Measurements from ENCODE around the gene STYXL1. TPM values are rescaled to one million over a fixed set of nuclear protein-coding genes. Genes with fewer than 3 reads are reported as not detected.
"Not testable (repeated sequence)": the region's sequence is repeated elsewhere in the genome, so short reads cannot be mapped to it uniquely, and the experiment has no call there.

The STYXL1 gene, protein sequence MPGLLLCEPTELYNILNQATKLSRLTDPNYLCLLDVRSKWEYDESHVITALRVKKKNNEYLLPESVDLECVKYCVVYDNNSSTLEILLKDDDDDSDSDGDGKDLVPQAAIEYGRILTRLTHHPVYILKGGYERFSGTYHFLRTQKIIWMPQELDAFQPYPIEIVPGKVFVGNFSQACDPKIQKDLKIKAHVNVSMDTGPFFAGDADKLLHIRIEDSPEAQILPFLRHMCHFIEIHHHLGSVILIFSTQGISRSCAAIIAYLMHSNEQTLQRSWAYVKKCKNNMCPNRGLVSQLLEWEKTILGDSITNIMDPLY
- total RNA-seq: 10 to 100 TPM; 33.4 to 63.9 (median 42.2) TPM

DNA sequence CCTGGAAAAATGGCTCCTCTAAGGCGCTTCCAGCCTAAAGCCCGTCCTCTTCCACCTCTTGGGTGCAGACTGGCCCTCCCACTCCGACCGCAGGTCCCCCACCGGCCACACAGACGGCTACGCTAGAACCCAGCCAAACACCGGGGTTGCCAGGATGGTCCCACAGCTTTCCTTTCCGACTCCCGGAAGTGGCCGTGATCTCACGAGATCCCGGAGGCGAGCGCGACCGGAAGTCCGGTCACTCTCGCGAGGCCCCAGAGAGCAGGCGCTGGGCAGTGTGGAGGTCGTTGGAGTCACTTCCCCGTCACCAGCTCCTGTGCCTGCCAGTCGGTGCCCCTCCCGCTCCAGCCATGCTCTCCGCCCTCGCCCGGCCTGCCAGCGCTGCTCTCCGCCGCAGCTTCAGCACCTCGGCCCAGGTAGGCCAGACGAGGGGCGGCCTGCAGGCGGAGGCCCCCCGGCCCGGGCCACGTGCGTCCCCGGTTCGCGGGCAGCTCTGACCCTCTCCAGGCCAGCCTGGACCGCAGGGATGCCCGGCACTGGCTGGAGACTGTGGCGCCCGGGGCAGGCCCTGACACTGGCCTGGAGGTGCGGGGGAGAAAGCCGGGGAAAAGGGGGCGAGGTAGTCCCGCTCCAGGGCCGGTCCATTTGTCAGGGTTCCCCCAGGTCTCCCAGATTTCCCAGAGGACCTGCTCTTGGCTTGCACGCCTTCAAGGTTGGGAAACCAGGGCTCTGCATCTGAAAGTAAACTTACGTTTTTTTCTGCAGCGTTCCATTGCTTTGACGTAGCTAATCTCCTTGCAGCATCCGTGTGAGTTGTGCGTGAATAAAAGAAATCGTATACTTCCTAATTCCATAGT lies at the start of gene STYXL1, which contains the start of gene MDH2:
Gene STYXL1, minus strand, starts transcription at position 190 of the 857 bp plus-strand sequence. CDS start 17,477 bp downstream, outside the sequence.
Gene MDH2, plus strand, starts transcription at position 296 of the 857 bp plus-strand sequence. Its CDS starts 55 bp downstream, at position 351.
- peak within 1 kb of the TSS; percentile 82 for H3K4me3 ChIP-seq (ENCODE audit: low read depth, poor library complexity, severe bottlenecking)
- TF ChIP-seq CTCF (IDR thresholded peaks at IDR 0.05) (no peak), POLR2A (IDR thresholded peaks at IDR 0.05) (peak in 1 of 2 donors; percentile 75)
- WGBS, 2 donors: 0% methylated on average over 22 to 56 of the region's 58 CpGs
- peak; percentile 93 to 98 for DNase-seq (ENCODE audit: low spot score in 2 of 2)
- intact Hi-C loops (cut with DNase I; ENCODE audit: low total_unique reads): no loop called here

- TF ChIP-seq POLR2A (IDR thresholded peaks at IDR 0.05): no peak
- no peak for TF ChIP-seq CTCF (IDR thresholded peaks at IDR 0.05)
- no peak overlapping the region for H3K4me3 ChIP-seq (ENCODE audit: low read depth, poor library complexity, severe bottlenecking)
- 90 to 96% methylated on average over 3 of the region's 3 CpGs for WGBS, 2 donors
- DNase-seq (ENCODE audit: low spot score in 2 of 2): peak in 1 of 2 donors; percentile 0
- intact Hi-C loops (cut with DNase I; ENCODE audit: low total_unique reads): no loop called here
These were observed 48.1 kb upstream of the STYXL1 start for GRCh38 chr7:76095908-76096307.

GRCh38 chr7:76094326-76094725 lies 46.5 kb upstream of the STYXL1 start:
- DNase-seq (ENCODE audit: low spot score in 2 of 2): peak in 1 of 2 donors; percentile 26
- H3K4me3 ChIP-seq (ENCODE audit: low read depth, poor library complexity, severe bottlenecking); intact Hi-C loops (cut with DNase I; ENCODE audit: low total_unique reads): not testable (repeated sequence)
- WGBS, 2 donors: 81 to 84% methylated on average over 5 of the region's 5 CpGs

GRCh38 chr7:76093531-76093930 lies 45.7 kb upstream of the STYXL1 start:
- WGBS, 2 donors: 86 to 88% methylated on average over 5 of the region's 5 CpGs
- peak in 1 of 2 donors; percentile 9 for DNase-seq (ENCODE audit: low spot score in 2 of 2)
- intact Hi-C loops (cut with DNase I; ENCODE audit: low total_unique reads); H3K4me3 ChIP-seq (ENCODE audit: low read depth, poor library complexity, severe bottlenecking): not testable (repeated sequence)

DNA sequence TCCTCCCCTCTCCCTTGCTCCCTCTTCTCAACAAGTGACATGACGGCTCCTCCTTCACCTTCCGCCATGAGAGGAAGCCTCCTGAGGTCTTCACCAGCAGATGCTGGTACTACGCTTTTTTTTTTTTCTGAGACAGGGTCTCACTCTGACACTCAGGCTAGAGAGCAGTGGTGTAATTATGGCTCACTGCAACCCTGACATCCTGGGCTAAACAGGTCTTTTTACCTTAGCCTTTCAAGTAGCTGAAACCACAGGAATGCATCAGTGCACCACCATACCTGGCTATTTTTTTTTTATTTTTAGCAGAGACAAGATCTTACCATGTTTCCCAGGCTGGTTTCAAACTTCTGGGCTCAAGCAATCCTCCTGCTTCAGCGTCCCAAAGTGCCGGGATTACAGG lies 43.7 kb upstream of the STYXL1 start:
- DNase-seq (ENCODE audit: low spot score in 2 of 2): no peak
- no peak for TF ChIP-seq CTCF (IDR thresholded peaks at IDR 0.05)
- TF ChIP-seq POLR2A (IDR thresholded peaks at IDR 0.05): no peak
- WGBS, 2 donors: 79 to 89% methylated on average over 5 of the region's 5 CpGs
- intact Hi-C loops (cut with DNase I; ENCODE audit: low total_unique reads): no loop called here
- no peak overlapping the region for H3K4me3 ChIP-seq (ENCODE audit: low read depth, poor library complexity, severe bottlenecking)

DNA sequence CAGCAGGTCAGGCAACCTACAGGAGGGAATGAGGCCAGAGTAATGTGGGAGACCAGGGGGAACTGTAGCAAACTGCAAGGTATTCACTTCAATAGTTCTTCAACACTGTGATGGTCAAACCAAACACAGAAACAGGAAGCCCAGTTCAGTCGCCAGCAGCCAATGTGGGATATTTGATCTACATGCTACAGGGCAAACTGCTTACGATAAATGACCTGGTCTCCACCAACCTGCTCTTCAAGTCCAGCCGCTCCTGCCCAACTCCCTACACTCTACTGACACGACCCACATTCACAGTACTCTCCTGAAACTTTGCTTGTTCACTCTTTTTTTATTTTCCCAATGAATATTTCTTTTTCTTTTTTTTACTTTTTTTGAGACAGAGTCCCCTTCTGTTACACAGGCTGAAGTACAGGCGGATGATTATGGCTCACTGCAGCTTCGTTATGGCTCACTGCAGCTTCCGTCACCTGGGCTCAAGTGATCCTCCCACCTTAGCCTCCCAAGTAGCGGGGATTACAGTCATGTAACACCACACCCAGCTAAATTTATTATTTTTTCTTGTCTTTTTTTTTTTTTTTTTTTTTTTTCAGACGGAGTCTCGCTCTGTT lies 42.2 kb upstream of the STYXL1 start:
- TF ChIP-seq CTCF (IDR thresholded peaks at IDR 0.05): no peak
- TF ChIP-seq POLR2A (IDR thresholded peaks at IDR 0.05): no peak
- 66 to 71% methylated on average over 10 of the region's 10 CpGs for WGBS, 2 donors

GRCh38 chr7:76087362-76087791 lies 39.6 kb upstream of the STYXL1 start:
- H3K4me3 ChIP-seq (ENCODE audit: low read depth, poor library complexity, severe bottlenecking); DNase-seq (ENCODE audit: low spot score in 2 of 2); intact Hi-C loops (cut with DNase I; ENCODE audit: low total_unique reads): not testable (repeated sequence)
- 28 to 41% methylated on average over 5 of the region's 5 CpGs for WGBS, 2 donors

More for the DNA sequence above, 42.2 kb upstream of the STYXL1 start:
- H3K4me3 ChIP-seq (ENCODE audit: low read depth, poor library complexity, severe bottlenecking): no peak overlapping the region
- DNase-seq (ENCODE audit: low spot score in 2 of 2): no peak
- intact Hi-C loops (cut with DNase I; ENCODE audit: low total_unique reads): no loop called here
